GM23338 (cell line): Measurements from ENCODE around the gene MAPK7. TPM values are rescaled to one million over a fixed set of nuclear protein-coding genes. Genes with fewer than 3 reads are reported as not detected.

Experiments
- ATAC-seq: fragments of 200-7000 bp; cut with Tn5 transposase; 3 replicates; pipeline ENCODE4 v1.9.1; 2020
- DNase-seq: peaks from one replicate; pipeline ENCODE4 v3.0.0-alpha.2; 2015; ENCODE audit warnings: low spot score
- H2AFZ ChIP-seq: fragments of 200-600 bp; sonication (generic); 2 replicates; pipeline ENCODE4 v1.8.0; 2016; ENCODE audit warnings: antibody characterized with exemption, mild to moderate bottlenecking, moderate library complexity
- H3F3A ChIP-seq: fragments of 200-600 bp; sonication (generic); replicated peaks from 2 replicates; pipeline ENCODE4 v1.8.0; 2017; ENCODE audit warnings: antibody characterized with exemption, mixed run types, low read depth
- H3K27ac ChIP-seq: fragments of 200-600 bp; sonication (generic); 2 replicates; pipeline ENCODE4 v1.6.1; 2016; ENCODE audit warnings: low read depth
- H3K27me3 ChIP-seq: fragments of 200-600 bp; sonication (generic); 2 replicates; pipeline ENCODE4 v1.8.0; 2016; ENCODE audit warnings: mild to moderate bottlenecking, mixed run types, moderate library complexity; ENCODE audit not compliant: insufficient read depth
- H3K36me3 ChIP-seq: fragments of 200-600 bp; sonication (generic); 2 replicates; pipeline ENCODE4 v1.8.0; 2016; ENCODE audit warnings: mild to moderate bottlenecking; ENCODE audit not compliant: insufficient read depth
- H3K4me1 ChIP-seq: fragments of 200-600 bp; sonication (generic); 2 replicates; pipeline ENCODE4 v1.8.0; 2016; ENCODE audit warnings: mild to moderate bottlenecking, moderate library complexity; ENCODE audit not compliant: insufficient read depth
- H3K4me2 ChIP-seq: fragments of 200-600 bp; sonication (generic); 2 replicates; pipeline ENCODE4 v1.7.1; 2017; ENCODE audit warnings: mixed run types
- H3K4me3 ChIP-seq: fragments of 200-600 bp; sonication (generic); 2 replicates; pipeline ENCODE4 v1.6.1; 2016; ENCODE audit warnings: mixed run types
- H3K79me2 ChIP-seq: fragments of 200-600 bp; sonication (generic); replicated peaks from 2 replicates; pipeline ENCODE4 v1.8.0; 2017; ENCODE audit warnings: mild to moderate bottlenecking; ENCODE audit not compliant: insufficient read depth
- H3K9me2 ChIP-seq: fragments of 200-600 bp; sonication (generic); 2 replicates; pipeline ENCODE4 v1.8.0; 2017; ENCODE audit not compliant: insufficient read depth
- H4K20me1 ChIP-seq: fragments of 200-600 bp; sonication (generic); replicated peaks from 2 replicates; pipeline ENCODE4 v1.8.0; 2017; ENCODE audit warnings: mild to moderate bottlenecking; ENCODE audit not compliant: insufficient read depth
- H3K27ac Mint-ChIP-seq: 2 replicates; pipeline ENCODE4 v1.8.0; 2020; ENCODE audit warnings: inconsistent platforms, mild to moderate bottlenecking, moderate library complexity, mixed read lengths
- H3K27me3 Mint-ChIP-seq: 3 replicates; pipeline ENCODE4 v1.8.0; 2022; ENCODE audit warnings: low read depth, mild to moderate bottlenecking, moderate library complexity, mixed read lengths, inconsistent platforms; ENCODE audit not compliant: insufficient read depth, poor library complexity
- H3K36me3 Mint-ChIP-seq: 3 replicates; pipeline ENCODE4 v1.8.0; 2021; ENCODE audit warnings: low read depth, mild to moderate bottlenecking, inconsistent platforms, moderate library complexity, mixed read lengths
- H3K4me1 Mint-ChIP-seq: 3 replicates; pipeline ENCODE4 v1.8.0; 2020; ENCODE audit warnings: mild to moderate bottlenecking, inconsistent platforms, mixed read lengths
- H3K4me3 Mint-ChIP-seq: 3 replicates; pipeline ENCODE4 v1.8.0; 2021; ENCODE audit warnings: moderate library complexity, mild to moderate bottlenecking, inconsistent platforms, mixed read lengths
- H3K9me3 Mint-ChIP-seq: 3 replicates; pipeline ENCODE4 v1.8.0; 2020; ENCODE audit warnings: moderate library complexity, mild to moderate bottlenecking, inconsistent platforms, mixed read lengths
- CREB1 ChIP-seq: fragments of 250-450 bp; sonication (Bioruptor Pico); IDR thresholded peaks from 2 replicates; pipeline ENCODE4 v1.5.0; 2020; ENCODE audit warnings: low read depth, mild to moderate bottlenecking, moderate library complexity
- EZH2 ChIP-seq: fragments of 200-600 bp; sonication (generic); IDR thresholded peaks from one replicate; pipeline ENCODE4 v1.8.0; 2017; ENCODE audit warnings: antibody characterized with exemption, mild to moderate bottlenecking, low read depth; ENCODE audit not compliant: unreplicated experiment
- NANOG ChIP-seq: IDR thresholded peaks from 2 replicates; pipeline ENCODE4 v1.6.1; 2016; ENCODE audit warnings: antibody characterized with exemption, borderline replicate concordance
- POLR2AphosphoS5 ChIP-seq: IDR thresholded peaks from 2 replicates; pipeline ENCODE4 v1.6.1; 2016; ENCODE audit warnings: antibody characterized with exemption, low read depth
- STAT1 ChIP-seq: IDR thresholded peaks from one replicate; pipeline ENCODE4 v1.6.1; 2016; ENCODE audit warnings: antibody characterized with exemption; ENCODE audit not compliant: unreplicated experiment
- ZNF331 ChIP-seq: fragments of 250-450 bp; sonication (Bioruptor Pico); IDR thresholded peaks from 2 replicates; pipeline ENCODE4 v1.5.0; 2020; ENCODE audit warnings: low read depth, mild to moderate bottlenecking, moderate library complexity
- polyA plus RNA-seq: library from polyadenylated mRNA; unstranded; fragments of >200 nt; fragmentation: Nextera tagmentation; extraction: Ambion mirVana; gene quantifications from 2 replicates; pipeline ENCODE4 v1.2.1, GENCODE V29; 2016
- total RNA-seq: library from RNA; depleted of rRNA; stranded (reverse); fragments of >200 nt; shearing (Covaris generic); gene quantifications from 2 replicates; pipeline ENCODE4 v1.2.3, GENCODE V29; 2014
- TF ChIP-seq, protein P1 (sequence below), 2 experiments: fragments of 200-600 bp in 1 of 2; sonication (generic) in 1 of 2; conservative IDR thresholded peaks; 2 replicates each; pipeline versions ENCODE4 v1.5.1 to v1.6.1; 2016 to 2017; ENCODE audit warnings: antibody characterized with exemption in 2 of 2, low read depth in 2 of 2, mild to moderate bottlenecking in 2 of 2, moderate library complexity in 1 of 2
- TF ChIP-seq, protein P2 (sequence below): fragments of 250-450 bp; sonication (Bioruptor Pico); IDR thresholded peaks from 2 replicates; pipeline ENCODE4 v1.5.0; 2020; ENCODE audit warnings: mild to moderate bottlenecking, moderate library complexity

The MAPK7 gene
- total and polyA plus RNA-seq, 2 experiments from 2014 or later = 15.5 to 53.1 TPM

DNA sequence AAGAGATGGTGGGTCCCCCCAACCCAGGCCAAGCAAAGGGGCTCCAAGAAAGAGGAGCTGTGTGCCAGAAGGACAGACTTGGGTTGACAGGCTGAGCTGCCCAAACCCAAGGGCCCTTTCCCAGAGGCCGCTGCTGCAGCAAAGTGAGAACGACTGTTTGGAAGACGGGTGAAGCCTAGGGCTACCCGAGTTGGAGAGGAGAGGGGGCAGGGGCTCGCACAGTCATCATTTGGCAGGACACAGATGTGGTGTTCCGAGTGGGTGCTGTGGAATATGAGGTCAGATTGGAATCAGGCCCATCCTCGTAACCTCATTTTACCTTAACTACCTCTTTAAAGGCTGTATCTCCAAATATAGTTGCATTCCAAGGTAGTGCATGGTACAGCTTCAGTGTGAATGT is 14.0 kb downstream of the MAPK7 start (continued):
- TF ChIP-seq ZNF331 (CRISPR knock-in tag) = no peak

DNA sequence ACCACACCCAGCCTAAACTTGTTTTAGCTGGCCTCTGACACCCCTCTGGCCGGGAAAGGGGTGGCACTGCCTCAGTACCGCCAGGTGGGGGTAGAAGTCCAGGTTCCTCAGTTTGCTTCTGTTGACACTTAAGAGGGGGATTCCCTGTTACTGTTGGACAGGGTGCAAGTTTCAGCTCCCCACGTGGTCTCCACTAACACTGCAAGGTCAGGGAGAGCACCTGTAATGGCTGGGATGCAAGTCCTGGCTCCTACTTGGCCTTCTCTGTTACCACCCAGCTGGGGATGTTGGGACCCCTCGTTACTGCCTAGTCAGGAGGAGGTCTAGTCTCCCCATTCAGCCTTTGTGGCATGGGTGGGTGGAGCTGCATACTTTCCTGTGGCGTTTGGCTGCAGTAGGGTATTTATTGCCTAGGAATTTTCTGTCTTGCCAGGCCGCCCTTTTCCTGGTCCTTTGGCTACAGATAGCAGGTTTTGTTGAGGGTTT is 19.3 kb downstream of the MAPK7 start:
- Mint-ChIP-seq H3K9me3 (no peaks in the 10 kb centered on the region), H3K4me3 (no peak overlapping the region), H3K4me1 (peaks cover 6% of the 10 kb centered on the region), H3K27me3 (peaks cover 4% of the 10 kb centered on the region), H3K36me3 (no peaks in the 10 kb centered on the region), H3K27ac (no peak overlapping the region)
- Histone ChIP-seq H3K79me2 (no peaks in the 10 kb centered on the region), H3K27ac (no peak overlapping the region), H3K9me2 (no peaks in the 10 kb centered on the region), H3K4me3 (no peak overlapping the region), H3F3A (no peaks in the 10 kb centered on the region), H2AFZ (peak overlapping the region; percentile 56; the same call in 1 of the 2 replicates), H3K4me1 (peaks cover 3% of the 10 kb centered on the region; the same call in 1 of the 2 replicates), H4K20me1 (no peaks in the 10 kb centered on the region), H3K36me3 (no peaks in the 10 kb centered on the region), H3K27me3 (no peaks in the 10 kb centered on the region), H3K4me2 (no peak overlapping the region)
- DNase-seq (peak; percentile 84), ATAC-seq (peak; percentile 97)
- TF ChIP-seq STAT1 (no peak), CREB1 (CRISPR knock-in tag) (no peak), POLR2AphosphoS5 (no peak)
- TF ChIP-seq, protein P1, sequence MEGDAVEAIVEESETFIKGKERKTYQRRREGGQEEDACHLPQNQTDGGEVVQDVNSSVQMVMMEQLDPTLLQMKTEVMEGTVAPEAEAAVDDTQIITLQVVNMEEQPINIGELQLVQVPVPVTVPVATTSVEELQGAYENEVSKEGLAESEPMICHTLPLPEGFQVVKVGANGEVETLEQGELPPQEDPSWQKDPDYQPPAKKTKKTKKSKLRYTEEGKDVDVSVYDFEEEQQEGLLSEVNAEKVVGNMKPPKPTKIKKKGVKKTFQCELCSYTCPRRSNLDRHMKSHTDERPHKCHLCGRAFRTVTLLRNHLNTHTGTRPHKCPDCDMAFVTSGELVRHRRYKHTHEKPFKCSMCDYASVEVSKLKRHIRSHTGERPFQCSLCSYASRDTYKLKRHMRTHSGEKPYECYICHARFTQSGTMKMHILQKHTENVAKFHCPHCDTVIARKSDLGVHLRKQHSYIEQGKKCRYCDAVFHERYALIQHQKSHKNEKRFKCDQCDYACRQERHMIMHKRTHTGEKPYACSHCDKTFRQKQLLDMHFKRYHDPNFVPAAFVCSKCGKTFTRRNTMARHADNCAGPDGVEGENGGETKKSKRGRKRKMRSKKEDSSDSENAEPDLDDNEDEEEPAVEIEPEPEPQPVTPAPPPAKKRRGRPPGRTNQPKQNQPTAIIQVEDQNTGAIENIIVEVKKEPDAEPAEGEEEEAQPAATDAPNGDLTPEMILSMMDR (conservative IDR thresholded peaks at IDR 0.05; ENCODE audit: low read depth in 2 of 2) = peak; percentile 74 to 83

DNA sequence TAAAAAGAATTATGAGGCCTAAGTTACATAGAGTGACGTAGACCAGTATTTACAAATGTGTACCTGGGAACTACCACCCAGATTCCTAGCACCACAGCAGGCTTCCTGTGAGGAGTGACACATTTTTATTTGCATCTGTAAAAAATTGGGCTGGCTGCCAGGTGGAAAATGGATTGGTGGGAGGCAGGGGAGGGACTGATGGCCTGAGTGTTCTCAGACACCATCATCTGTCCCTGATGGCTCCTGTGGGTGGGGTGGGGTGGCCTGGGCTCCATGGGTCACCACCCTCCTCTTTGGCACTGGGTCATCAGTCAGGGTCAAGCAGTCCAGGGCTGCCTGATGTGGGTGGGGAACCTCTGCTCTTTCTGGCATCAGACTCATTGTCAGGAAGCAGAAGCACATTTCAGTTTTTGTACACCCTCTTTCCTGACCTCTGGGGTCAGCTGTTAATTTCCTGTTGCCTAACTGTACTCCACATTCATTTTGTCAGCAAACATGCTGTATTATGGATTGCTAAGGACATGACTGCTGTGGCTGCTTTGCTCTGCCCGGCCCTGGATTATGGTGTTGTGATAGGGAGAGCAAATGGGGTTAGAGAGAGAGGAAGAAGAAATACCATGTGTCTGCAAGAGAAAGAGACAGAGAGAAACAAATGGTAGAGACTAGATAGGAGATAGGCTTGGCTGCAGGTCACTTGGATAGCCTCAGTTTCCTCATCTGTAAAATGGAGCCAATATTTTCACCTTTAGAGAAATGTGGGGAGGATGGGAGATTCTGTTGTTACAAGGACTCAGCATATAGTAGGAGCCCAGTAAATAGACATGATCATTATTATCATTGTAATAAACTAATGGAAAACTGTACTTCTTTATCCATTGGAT is 20.2 kb downstream of the MAPK7 start:
- Histone ChIP-seq H3K27me3 (no peaks in the 10 kb centered on the region), H2AFZ (peak overlapping the region; percentile 56; the same call in 1 of the 2 replicates), H3K9me2 (0 out of 2 replicates have a peak, but pooled peaks cover 1% of the 10 kb centered on the region), H3K4me3 (no peak overlapping the region), H3K4me2 (no peak overlapping the region), H3K36me3 (no peaks in the 10 kb centered on the region), H4K20me1 (no peaks in the 10 kb centered on the region), H3F3A (no peaks in the 10 kb centered on the region), H3K27ac (no peak overlapping the region), H3K79me2 (no peaks in the 10 kb centered on the region), H3K4me1 (peaks cover 3% of the 10 kb centered on the region; the same call in 1 of the 2 replicates)
- no peak overlapping the region for H3K27ac Mint-ChIP-seq
- H3K27me3 Mint-ChIP-seq = peaks cover 7% of the 10 kb centered on the region
- H3K4me3 Mint-ChIP-seq = no peak overlapping the region
- DNase-seq (no peak), ATAC-seq (no peak)
- H3K9me3 Mint-ChIP-seq = no peaks in the 10 kb centered on the region
- H3K36me3 Mint-ChIP-seq = no peaks in the 10 kb centered on the region
- H3K4me1 Mint-ChIP-seq = peaks cover 6% of the 10 kb centered on the region
- TF ChIP-seq, protein P2, sequence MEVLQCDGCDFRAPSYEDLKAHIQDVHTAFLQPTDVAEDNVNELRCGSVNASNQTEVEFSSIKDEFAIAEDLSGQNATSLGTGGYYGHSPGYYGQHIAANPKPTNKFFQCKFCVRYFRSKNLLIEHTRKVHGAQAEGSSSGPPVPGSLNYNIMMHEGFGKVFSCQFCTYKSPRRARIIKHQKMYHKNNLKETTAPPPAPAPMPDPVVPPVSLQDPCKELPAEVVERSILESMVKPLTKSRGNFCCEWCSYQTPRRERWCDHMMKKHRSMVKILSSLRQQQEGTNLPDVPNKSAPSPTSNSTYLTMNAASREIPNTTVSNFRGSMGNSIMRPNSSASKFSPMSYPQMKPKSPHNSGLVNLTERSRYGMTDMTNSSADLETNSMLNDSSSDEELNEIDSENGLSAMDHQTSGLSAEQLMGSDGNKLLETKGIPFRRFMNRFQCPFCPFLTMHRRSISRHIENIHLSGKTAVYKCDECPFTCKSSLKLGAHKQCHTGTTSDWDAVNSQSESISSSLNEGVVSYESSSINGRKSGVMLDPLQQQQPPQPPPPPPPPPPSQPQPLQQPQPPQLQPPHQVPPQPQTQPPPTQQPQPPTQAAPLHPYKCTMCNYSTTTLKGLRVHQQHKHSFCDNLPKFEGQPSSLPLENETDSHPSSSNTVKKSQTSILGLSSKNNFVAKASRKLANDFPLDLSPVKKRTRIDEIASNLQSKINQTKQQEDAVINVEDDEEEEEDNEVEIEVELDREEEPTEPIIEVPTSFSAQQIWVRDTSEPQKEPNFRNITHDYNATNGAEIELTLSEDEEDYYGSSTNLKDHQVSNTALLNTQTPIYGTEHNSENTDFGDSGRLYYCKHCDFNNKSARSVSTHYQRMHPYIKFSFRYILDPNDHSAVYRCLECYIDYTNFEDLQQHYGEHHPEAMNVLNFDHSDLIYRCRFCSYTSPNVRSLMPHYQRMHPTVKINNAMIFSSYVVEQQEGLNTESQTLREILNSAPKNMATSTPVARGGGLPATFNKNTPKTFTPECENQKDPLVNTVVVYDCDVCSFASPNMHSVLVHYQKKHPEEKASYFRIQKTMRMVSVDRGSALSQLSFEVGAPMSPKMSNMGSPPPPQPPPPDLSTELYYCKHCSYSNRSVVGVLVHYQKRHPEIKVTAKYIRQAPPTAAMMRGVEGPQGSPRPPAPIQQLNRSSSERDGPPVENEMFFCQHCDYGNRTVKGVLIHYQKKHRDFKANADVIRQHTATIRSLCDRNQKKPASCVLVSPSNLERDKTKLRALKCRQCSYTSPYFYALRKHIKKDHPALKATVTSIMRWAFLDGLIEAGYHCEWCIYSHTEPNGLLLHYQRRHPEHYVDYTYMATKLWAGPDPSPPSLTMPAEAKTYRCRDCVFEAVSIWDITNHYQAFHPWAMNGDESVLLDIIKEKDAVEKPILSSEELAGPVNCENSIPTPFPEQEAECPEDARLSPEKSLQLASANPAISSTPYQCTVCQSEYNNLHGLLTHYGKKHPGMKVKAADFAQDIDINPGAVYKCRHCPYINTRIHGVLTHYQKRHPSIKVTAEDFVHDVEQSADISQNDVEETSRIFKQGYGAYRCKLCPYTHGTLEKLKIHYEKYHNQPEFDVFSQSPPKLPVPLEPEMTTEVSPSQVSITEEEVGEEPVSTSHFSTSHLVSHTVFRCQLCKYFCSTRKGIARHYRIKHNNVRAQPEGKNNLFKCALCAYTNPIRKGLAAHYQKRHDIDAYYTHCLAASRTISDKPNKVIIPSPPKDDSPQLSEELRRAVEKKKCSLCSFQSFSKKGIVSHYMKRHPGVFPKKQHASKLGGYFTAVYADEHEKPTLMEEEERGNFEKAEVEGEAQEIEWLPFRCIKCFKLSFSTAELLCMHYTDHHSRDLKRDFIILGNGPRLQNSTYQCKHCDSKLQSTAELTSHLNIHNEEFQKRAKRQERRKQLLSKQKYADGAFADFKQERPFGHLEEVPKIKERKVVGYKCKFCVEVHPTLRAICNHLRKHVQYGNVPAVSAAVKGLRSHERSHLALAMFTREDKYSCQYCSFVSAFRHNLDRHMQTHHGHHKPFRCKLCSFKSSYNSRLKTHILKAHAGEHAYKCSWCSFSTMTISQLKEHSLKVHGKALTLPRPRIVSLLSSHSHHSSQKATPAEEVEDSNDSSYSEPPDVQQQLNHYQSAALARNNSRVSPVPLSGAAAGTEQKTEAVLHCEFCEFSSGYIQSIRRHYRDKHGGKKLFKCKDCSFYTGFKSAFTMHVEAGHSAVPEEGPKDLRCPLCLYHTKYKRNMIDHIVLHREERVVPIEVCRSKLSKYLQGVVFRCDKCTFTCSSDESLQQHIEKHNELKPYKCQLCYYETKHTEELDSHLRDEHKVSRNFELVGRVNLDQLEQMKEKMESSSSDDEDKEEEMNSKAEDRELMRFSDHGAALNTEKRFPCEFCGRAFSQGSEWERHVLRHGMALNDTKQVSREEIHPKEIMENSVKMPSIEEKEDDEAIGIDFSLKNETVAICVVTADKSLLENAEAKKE (CRISPR knock-in tag) = no peak
- no peak for TF ChIP-seq NANOG
- TF ChIP-seq EZH2 = no peak
- no peak for TF ChIP-seq POLR2AphosphoS5
